SU-DHL-6 (cell line): ENCODE measurements around the gene MBD5.

Experiments
- CTCF ChIP-seq: fragments of 200-600 bp; sonication (generic); IDR thresholded peaks from one replicate; pipeline ENCODE4 v1.5.1; 2017; ENCODE audit warnings: antibody characterized with exemption, mild to moderate bottlenecking, low read length, moderate library complexity; ENCODE audit not compliant: insufficient read depth, poor library complexity, severe bottlenecking
- EZH2phosphoT487 ChIP-seq: fragments of 200-600 bp; sonication (generic), shearing (Covaris generic); conservative IDR thresholded peaks from 2 replicates; pipeline ENCODE4 v1.6.1; 2018; ENCODE audit warnings: mild to moderate bottlenecking, antibody characterized with exemption, low read length, moderate library complexity, mixed read lengths

- TF ChIP-seq CTCF (no peak), EZH2phosphoT487 (no peak)
Observed at GRCh38 chr2:148458171-148458570, 437.3 kb downstream of the MBD5 start.
